HG03521 (cell line): ENCODE results near the gene RELL1.

Experiments
- ATAC-seq: cut with Tn5 transposase; IDR thresholded peaks from one replicate; pipeline ENCODE4 v1.9.1; 2021; ENCODE audit warnings: mild to moderate bottlenecking, moderate library complexity; ENCODE audit not compliant: unreplicated experiment

RELL1 gene

DNA sequence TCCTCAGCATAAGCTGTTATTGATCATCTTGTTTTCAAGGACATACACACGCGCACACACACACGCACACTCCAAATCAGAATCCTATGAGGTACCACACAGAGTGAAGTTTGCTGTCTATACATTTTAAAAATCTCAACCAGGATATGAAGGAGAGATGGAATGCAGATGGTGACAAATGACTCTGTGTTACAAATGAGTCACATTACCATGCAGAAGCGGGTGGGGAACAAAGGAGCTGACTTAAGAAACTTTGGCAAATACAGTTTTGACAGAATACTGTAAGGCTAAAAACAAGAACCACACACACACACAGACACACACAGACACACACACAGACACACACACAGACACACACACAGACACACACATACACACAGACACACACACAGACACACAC, 81.7 kb downstream of the RELL1 start:
- ATAC-seq, result no peak

- no peak for ATAC-seq
Observed at GRCh38 chr4:37603711-37604110, 82.5 kb downstream of the RELL1 start.

GRCh38 chr4:37603070-37603468, 83.1 kb downstream of the RELL1 start:
- peak; percentile 53 for ATAC-seq

DNA sequence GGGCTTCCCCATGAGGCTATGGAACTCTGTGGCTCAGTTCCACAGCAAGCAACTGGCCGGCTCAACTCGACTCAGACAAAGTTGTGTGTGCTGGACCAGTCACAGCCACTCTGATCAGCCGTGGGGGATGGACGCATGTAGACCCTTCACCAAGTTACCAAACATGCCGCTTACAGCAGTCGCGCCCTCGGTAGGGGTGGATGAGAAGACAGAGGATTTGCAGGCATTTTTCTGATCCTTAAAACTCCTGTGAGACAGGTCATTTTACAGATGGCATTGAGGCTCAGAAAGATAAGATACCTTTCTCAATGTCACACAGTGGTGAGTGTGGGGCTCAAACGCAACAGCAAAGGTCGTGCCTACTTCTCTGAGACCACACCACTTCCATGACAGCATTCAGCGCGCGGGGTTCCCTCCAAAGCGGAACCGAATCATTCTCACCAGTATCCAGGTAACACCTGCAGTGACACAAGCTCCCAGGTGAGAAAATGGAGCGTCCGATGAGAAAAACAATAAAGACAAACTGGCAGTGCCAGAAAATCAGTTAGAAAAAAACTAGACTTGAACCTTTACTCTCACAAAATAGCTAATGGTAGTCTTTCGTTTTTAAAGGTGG, 83.6 kb downstream of the RELL1 start:
- no peak for ATAC-seq

GRCh38 chr4:37601531-37601930, 84.6 kb downstream of the RELL1 start:
- no peak for ATAC-seq

DNA sequence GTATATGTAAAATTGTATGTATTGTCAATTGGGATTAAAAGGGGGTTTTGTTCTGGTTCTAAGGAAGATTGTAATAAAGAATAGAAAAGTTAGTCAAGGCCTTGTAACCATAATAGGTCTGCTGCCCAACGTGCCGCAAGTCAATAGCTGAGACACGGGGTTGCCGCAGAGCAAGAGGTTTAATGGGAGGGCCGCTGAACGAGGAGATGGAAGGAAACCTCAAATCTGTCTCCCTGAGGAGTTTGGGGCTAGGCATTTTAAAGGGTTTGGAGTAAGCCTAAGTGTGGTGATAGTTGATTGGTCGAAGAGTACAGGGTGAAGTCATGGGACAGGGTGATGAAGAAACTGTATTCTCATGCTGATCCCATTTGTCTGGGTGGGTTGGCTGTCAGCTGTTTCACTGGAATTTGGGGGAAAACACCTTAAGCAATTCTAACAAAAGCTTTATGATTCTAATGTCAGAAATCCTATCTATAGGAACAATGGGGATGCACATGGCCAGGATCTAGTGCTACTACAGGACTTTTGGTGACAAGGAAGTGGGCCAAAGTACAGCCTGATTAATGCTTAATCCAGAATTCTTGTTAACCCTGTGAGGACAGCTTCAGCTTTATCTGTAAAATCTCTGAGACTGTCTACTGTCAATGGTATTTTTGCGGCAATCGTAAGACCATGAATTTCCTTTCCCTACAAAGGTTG, 86.9 kb downstream of the RELL1 start:
- ATAC-seq, result no peak

- no peak for ATAC-seq
Observed at GRCh38 chr4:37597034-37597433, 89.1 kb downstream of the RELL1 start.

GRCh38 chr4:37595875-37596680, 90.1 kb downstream of the RELL1 start:
- ATAC-seq, result no peak

DNA sequence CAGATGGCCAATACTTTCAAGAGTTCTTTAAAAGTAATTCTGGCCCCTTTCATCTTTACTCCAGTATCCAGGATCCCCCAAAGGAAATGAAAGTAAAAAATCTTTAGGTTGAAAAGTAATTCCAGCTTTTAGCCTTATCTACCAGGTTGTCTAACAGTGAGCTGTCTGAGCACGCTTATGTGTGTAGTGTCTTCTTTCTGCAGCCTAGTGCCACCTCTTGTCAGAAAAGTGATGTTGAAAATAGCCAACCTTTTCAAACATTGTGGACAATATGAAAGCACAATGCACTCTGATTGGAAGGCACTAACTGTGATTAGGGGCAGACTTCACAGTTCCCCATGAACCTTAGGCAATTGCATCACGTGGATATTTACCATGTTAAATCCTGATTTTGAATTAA, 92.1 kb downstream of the RELL1 start:
- ATAC-seq, result no peak

GRCh38 chr4:37591349-37591748, 94.8 kb downstream of the RELL1 start:
- ATAC-seq, result no peak

DNA sequence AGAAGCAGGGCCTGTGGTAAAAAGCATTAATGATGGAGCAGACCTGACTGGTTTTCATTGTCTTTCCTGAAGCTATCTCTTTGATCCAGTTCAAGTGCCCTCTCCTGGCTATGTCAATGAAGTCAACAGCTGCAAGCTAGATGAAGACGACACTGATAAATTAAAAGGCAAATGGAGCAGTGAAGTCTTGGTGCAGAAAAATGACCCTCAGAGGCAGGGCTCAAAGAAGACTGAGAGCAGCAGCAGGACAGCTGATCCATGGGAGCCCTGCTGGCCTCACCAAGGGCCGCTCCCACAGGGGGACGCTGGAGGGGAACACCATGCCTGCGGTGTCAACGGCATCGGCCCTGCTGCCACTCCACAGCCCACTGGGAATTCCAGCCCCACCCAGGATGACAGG, 96.2 kb downstream of the RELL1 start:
- no peak for ATAC-seq

- ATAC-seq, result no peak
Observed at GRCh38 chr4:37588150-37588549, 98.0 kb downstream of the RELL1 start.

- ATAC-seq, result no peak
Observed at GRCh38 chr4:37586194-37586593, 100.0 kb downstream of the RELL1 start.

DNA sequence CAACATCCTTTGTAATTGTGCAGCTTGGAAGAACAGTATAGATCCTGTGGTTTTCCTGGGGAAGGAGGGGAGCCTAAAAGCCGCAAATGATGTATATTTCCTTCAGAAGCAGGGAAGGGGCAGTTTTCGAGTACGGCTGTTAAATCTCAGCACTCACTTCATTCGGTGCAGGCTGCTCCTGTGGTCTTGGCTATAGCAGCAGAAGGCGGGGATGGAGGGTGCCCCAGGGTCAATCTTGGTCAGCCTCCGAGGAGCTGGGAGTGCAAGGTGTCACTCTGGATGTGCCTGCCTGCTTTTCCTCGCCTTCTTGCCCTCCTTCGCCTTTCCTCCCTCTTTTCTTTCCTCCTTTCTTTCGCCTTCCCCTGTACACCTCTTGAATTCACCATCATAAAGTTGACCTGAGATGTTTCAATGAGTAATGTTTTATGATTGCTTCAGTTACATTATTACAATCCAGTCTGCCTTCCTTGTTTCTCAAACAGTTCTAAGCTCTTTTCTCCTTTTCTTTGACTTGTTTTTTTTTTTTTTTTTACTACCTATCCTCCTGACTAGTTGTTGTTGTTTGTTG, 101.6 kb downstream of the RELL1 start:
- ATAC-seq, result no peak

DNA sequence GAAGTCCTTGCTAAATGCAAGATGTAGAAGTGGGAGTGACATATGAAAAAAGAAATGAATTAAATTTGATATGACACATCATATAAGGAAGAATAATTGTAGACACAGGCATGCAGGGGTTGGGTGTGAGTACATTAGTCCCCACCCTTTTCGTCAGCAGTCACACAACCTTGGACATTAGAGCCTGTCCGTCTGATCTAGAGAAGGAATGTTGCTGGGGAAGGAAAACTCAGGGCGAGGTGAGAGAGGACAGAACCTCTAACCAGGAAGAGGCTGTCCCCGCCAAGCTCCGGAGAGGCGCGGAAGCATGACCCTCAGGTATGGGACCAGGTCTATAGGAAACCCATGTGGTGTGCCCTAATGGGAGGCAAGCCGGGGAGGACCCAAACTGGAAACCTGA, 102.1 kb downstream of the RELL1 start:
- no peak for ATAC-seq

GRCh38 chr4:37573566-37573965, 112.6 kb downstream of the RELL1 start:
- ATAC-seq, result no peak

DNA sequence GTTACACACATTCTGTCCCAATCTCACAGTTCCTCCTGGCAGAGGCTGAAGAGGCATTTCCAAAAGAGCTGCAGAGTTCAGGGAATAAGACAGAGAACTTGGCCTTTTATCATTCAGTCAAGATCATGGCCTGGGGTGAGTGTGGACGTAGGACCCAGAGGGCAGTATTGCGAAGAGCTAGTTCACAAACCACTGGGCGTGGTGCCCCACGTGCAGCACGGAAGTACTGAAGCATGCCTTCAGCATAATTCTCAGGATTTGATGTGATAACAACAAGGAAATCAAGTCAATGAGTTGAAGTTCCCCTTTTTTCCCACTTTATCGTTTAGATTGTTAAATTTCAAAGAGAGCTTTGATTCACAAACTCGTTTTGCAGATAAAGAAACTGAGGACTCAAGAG, 117.7 kb downstream of the RELL1 start:
- ATAC-seq, result no peak

GRCh38 chr4:37567836-37568235, 118.3 kb downstream of the RELL1 start:
- ATAC-seq, result no peak

GRCh38 chr4:37562592-37562991, 123.6 kb downstream of the RELL1 start:
- no peak for ATAC-seq

- ATAC-seq, result peak; percentile 89
Observed at GRCh38 chr4:37561803-37562207, 124.4 kb downstream of the RELL1 start.

DNA sequence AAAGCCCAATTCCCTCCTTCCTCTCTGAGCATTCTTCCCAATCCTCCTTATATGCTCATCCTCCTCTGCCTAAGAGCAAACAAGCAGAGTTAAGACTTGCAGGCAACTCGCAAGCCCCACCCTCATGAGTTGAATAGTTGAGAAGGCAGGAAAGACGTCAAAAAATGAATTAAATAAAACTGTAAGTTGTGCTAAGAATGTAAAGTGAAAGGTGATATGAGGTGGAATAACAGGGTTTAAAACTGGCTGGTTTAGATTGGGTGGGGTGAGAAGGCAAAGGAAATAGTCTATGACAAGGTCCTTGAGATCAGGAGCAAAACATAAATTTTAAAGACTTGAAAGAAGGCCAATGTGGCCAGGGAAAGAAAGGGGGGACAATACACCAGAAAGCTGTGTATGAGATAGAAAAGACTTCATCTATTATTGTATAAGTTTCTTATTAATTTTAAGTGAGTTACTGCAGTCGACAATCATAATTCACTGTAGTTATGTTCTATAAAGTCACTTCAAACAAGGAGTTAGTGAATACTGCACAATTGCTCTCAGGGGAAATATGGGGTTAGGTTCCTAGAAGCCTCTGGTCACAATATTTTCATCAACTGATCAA, 124.9 kb downstream of the RELL1 start:
- ATAC-seq, result peak; percentile 70
